ENCODE results near the gene CCDC169.
"Not testable (repeated sequence)": the region's sequence is repeated elsewhere in the genome, so short reads cannot be mapped to it uniquely, and the experiment has no call there.

The CCDC169 gene

GRCh38 chr13:36325912-36326311, 28.3 kb upstream of the CCDC169 start:
- POLR2A ChIA-PET: interaction anchor here (0.9 kb wide), 1 partner anchor 354 kb away, joined by 4 read pairs; no protein-coding TSS in a partner anchor

GRCh38 chr13:36324881-36325280, 27.3 kb upstream of the CCDC169 start:
- POLR2A ChIA-PET: not testable (repeated sequence)

More at GRCh38 chr13:36325912-36326311, 28.3 kb upstream of the CCDC169 start:
- peaks cover 27 to 75% of the 10 kb centered on the region in 2 experiments for H3K36me3 ChIP-seq (ENCODE audit: control insufficient read depth in 2 of 2, insufficient read depth in 1 of 2, low read length in 2 of 2)
- H3K9me3 ChIP-seq (ENCODE audit: control insufficient read depth, insufficient read depth, low read depth, low read length): no peaks in the 10 kb centered on the region
- no peaks in the 10 kb centered on the region for H3K4me1 ChIP-seq (ENCODE audit: control insufficient read depth, insufficient read depth, low read length)
- no peak for TF ChIP-seq ZNF37A (tag by site-specific recombination; IDR thresholded peaks at IDR 0.05)
- no peak for TF ChIP-seq HIC1 (tag by site-specific recombination; IDR thresholded peaks at IDR 0.05)
- no peak for TF ChIP-seq KLF16 (tag by site-specific recombination; IDR thresholded peaks at IDR 0.05)
- TF ChIP-seq ZNF184 (tag by site-specific recombination; IDR thresholded peaks at IDR 0.05): no peak
- no peak for TF ChIP-seq ZNF302 (tag by site-specific recombination; IDR thresholded peaks at IDR 0.05; ENCODE audit: low read depth)
- TF ChIP-seq ZNF473 (tag by site-specific recombination; IDR thresholded peaks at IDR 0.05): no peak
- no peak for TF ChIP-seq HOXA7 (CRISPR knock-in tag; IDR thresholded peaks at IDR 0.05; ENCODE audit: borderline replicate concordance)
- no peak for TF ChIP-seq ZSCAN5A (tag by site-specific recombination; IDR thresholded peaks at IDR 0.05)
- TF ChIP-seq, protein P1, sequence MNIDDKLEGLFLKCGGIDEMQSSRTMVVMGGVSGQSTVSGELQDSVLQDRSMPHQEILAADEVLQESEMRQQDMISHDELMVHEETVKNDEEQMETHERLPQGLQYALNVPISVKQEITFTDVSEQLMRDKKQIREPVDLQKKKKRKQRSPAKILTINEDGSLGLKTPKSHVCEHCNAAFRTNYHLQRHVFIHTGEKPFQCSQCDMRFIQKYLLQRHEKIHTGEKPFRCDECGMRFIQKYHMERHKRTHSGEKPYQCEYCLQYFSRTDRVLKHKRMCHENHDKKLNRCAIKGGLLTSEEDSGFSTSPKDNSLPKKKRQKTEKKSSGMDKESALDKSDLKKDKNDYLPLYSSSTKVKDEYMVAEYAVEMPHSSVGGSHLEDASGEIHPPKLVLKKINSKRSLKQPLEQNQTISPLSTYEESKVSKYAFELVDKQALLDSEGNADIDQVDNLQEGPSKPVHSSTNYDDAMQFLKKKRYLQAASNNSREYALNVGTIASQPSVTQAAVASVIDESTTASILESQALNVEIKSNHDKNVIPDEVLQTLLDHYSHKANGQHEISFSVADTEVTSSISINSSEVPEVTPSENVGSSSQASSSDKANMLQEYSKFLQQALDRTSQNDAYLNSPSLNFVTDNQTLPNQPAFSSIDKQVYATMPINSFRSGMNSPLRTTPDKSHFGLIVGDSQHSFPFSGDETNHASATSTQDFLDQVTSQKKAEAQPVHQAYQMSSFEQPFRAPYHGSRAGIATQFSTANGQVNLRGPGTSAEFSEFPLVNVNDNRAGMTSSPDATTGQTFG (tag by site-specific recombination; IDR thresholded peaks at IDR 0.05; ENCODE audit: borderline replicate concordance): no peak
- no peak for TF ChIP-seq ZSCAN30 (tag by site-specific recombination; IDR thresholded peaks at IDR 0.05)
- TF ChIP-seq, protein P2, sequence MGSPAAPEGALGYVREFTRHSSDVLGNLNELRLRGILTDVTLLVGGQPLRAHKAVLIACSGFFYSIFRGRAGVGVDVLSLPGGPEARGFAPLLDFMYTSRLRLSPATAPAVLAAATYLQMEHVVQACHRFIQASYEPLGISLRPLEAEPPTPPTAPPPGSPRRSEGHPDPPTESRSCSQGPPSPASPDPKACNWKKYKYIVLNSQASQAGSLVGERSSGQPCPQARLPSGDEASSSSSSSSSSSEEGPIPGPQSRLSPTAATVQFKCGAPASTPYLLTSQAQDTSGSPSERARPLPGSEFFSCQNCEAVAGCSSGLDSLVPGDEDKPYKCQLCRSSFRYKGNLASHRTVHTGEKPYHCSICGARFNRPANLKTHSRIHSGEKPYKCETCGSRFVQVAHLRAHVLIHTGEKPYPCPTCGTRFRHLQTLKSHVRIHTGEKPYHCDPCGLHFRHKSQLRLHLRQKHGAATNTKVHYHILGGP (tag by site-specific recombination; IDR thresholded peaks at IDR 0.05): no peak
- TF ChIP-seq ZNF266 (tag by site-specific recombination; IDR thresholded peaks at IDR 0.05; ENCODE audit: low read depth): no peak
- TF ChIP-seq ZNF677 (tag by site-specific recombination; IDR thresholded peaks at IDR 0.05): no peak
- no peak for TF ChIP-seq ZNF133 (tag by site-specific recombination; IDR thresholded peaks at IDR 0.05)
- no peak for TF ChIP-seq SCRT2 (tag by site-specific recombination; IDR thresholded peaks at IDR 0.05)
- no peak for TF ChIP-seq GLI2 (tag by site-specific recombination; IDR thresholded peaks at IDR 0.05; ENCODE audit: borderline replicate concordance, low read depth)
- TF ChIP-seq ZNF391 (tag by site-specific recombination; IDR thresholded peaks at IDR 0.05; ENCODE audit: borderline replicate concordance, low read depth): no peak
- no peak for TF ChIP-seq ZNF549 (tag by site-specific recombination; IDR thresholded peaks at IDR 0.05)
- TF ChIP-seq PRDM10 (tag by site-specific recombination; IDR thresholded peaks at IDR 0.05): no peak
- TF ChIP-seq ZNF830 (tag by site-specific recombination; IDR thresholded peaks at IDR 0.05; ENCODE audit: low read depth): no peak
- CTCF ChIA-PET: interaction anchor here (0.6 kb wide), 1 partner anchor 14 kb away, joined by 5 read pairs; no protein-coding TSS in a partner anchor
- no peak overlapping the region for H3K27ac ChIP-seq (ENCODE audit: extremely low read depth, low read depth, low read length)
- H3K4me3 ChIP-seq (ENCODE audit: low read depth, low read length): no peak overlapping the region

More at GRCh38 chr13:36324881-36325280, 27.3 kb upstream of the CCDC169 start:
- peaks cover 27 to 65% of the 10 kb centered on the region in 2 experiments for H3K36me3 ChIP-seq (ENCODE audit: control insufficient read depth in 2 of 2, insufficient read depth in 1 of 2, low read length in 2 of 2)
- not testable (repeated sequence) for H3K27ac ChIP-seq (ENCODE audit: extremely low read depth, low read depth, low read length); H3K4me3 ChIP-seq (ENCODE audit: low read depth, low read length); H3K4me1 ChIP-seq (ENCODE audit: control insufficient read depth, insufficient read depth, low read length); H3K9me3 ChIP-seq (ENCODE audit: control insufficient read depth, insufficient read depth, low read depth, low read length)
- CTCF ChIA-PET: interaction anchor here (0.7 kb wide), 1 partner anchor 15 kb away, joined by 5 read pairs; no protein-coding TSS in a partner anchor
